Fibroblast of upper back skin (primary cell): Measurements from ENCODE around the gene RCBTB1.
A peak's percentile ranks its signal among the peaks of the same experiment; 100 is the strongest.

Source experiments
- DNase-seq: peaks from one replicate; pipeline ENCODE4 v3.0.0-alpha.2; 2013

Gene RCBTB1

GRCh38 chr13:49553888-49554287, 31.5 kb downstream of the RCBTB1 start:
- no peak for DNase-seq

GRCh38 chr13:49550942-49551644, 34.3 kb downstream of the RCBTB1 start:
- DNase-seq, result no peak

GRCh38 chr13:49549289-49549688, 36.1 kb downstream of the RCBTB1 start:
- DNase-seq, result no peak

DNA sequence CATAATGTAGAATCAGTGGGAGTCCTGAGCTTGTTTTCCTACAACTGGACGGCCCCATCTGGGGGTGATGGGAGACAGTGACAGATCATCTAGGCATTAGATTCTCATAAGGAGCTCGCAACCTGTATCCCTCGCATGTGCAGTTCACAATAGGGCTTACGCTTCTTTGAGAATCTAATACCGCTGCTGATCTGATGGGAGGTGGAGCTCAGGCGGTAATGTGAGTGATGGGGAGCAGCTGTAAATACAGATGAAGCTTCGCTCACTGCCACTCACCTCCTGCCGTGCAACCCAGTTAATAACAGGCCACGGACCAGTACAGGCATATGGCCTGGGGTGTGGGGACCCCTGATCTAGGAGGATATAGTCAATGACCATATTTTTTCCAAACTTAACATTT, 38.8 kb downstream of the RCBTB1 start:
- no peak for DNase-seq

DNA sequence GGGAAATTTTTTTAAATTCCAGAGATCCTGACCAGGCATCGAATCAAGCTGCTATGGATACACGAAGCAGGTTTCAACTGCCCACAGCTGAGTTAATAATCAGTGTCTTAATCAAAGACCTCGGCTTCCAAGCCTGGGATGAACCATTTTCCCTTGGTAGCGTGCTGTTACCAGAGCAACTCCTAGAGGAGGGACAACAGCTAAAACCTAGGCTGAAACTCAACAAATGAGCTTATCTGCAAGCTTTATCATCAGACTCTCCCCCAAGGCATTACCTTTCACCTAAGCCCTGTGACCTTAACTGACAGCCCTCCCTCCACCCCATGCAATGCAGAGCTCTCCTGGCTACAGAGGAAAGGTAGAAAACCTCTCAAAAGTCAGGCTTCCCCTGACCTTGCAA, 39.7 kb downstream of the RCBTB1 start:
- no peak for DNase-seq

- DNase-seq, result no peak
Measured at GRCh38 chr13:49543656-49544055, 41.7 kb downstream of the RCBTB1 start.

GRCh38 chr13:49540552-49540951, 44.8 kb downstream of the RCBTB1 start:
- DNase-seq, result no peak

DNA sequence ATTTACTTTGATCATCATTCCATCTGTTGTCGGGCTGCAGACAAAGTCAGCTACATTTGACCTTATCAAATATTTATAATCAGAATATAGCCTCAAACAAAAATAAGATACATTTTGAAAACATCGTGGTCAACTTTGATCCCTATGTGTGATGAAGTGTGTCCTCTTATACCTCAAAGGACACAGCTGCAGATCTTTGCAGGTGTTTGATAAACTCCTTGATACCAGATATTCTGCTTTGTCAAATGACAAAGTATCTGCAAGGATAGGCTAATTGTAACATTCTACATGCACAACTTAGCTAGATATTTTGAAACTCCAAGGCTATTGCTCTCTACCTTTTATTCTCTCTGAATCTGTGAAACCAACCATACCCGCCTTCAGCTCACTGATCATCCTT, 45.6 kb downstream of the RCBTB1 start:
- DNase-seq, result no peak

GRCh38 chr13:49539313-49539712, 46.0 kb downstream of the RCBTB1 start:
- DNase-seq, result peak; percentile 5

DNA sequence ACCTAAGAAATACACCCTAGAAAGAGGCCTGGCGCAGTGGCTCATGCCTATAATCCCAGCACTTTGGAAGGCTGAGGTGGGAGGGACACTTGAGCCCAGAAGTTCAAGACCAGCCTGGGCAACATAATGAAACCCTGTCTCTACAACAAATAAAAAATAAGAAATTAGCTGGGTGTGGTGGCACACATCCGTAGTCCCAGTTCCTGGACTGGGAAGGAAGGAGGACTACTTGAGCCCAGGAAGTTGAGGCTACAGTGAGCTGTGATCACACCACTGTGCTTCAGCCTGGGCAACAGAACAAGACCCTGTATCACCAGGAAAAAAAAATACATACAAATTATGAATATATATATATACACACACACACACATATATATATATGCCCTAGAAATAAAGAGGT, 47.0 kb downstream of the RCBTB1 start:
- DNase-seq, result no peak

GRCh38 chr13:49536144-49536873, 49.0 kb downstream of the RCBTB1 start:
- no peak for DNase-seq

DNA sequence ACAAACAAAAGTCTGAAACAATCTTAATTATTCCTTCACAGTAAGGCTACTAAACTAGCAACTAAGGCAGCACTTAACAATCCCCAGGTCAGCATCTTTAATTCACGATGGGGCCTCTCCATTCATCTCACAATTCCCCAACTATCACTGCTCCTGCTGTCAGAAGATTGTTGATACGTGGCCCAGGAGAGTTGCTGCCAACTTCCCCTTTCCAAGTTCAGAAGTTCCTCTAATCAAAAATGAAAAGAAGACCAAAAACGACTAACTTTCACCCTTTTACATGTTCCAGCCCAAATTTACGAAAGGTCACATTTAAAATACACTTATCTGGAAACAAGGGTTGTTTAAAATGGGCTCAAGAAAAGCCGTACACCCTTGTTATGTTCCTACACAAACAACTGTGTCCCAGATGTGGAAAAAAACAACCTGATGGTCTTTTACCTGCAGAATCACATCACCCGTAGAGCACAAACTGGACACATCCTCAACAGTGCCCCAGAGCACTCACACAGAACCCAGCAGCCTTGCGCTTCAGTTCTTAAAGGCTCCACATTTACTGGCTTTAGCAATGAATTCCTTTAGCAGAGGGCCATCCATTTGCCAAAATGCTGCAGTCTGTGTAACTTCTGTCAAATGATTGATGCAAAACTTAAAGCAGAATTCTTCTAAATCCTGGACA, 51.6 kb downstream of the RCBTB1 start:
- no peak for DNase-seq

DNA sequence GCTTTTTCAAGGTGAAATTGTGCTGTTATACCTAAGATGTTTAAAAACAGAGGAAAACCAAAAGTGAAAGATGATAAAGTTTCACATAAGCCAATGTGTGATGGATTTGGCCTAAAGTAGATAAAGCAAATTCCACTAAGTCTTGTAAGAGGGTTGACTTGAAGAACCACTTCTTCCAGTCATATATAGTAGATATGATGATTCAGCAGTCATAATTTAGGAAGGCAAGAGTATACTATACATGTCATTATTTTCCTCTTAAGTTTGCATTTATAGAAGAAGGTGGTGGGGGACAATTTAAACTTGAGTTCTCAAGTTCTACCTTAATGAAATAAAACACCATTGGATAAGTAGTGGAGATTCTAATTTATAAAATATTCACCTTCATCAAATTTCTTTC, 52.3 kb downstream of the RCBTB1 start:
- DNase-seq, result no peak

DNA sequence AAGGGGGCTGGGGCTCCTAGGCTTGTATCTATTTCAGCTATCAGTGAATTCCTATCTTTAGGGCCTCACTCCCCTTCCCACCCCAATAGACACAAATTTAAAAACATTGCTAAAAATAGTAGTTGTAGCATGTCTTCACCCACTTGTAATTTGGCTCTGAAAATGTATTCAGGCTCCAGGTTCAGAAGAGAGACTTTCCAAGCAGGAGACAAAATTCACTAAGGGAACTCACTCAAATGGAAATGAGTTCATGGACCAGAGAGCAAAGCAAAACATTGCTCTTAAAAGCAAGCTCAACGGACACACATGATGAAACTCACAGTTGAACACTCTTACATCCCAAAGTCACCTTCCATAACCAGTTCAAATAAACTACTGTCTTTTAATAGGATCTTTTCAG, 52.8 kb downstream of the RCBTB1 start:
- DNase-seq, result no peak

GRCh38 chr13:49530457-49530856, 54.9 kb downstream of the RCBTB1 start:
- no peak for DNase-seq

DNA sequence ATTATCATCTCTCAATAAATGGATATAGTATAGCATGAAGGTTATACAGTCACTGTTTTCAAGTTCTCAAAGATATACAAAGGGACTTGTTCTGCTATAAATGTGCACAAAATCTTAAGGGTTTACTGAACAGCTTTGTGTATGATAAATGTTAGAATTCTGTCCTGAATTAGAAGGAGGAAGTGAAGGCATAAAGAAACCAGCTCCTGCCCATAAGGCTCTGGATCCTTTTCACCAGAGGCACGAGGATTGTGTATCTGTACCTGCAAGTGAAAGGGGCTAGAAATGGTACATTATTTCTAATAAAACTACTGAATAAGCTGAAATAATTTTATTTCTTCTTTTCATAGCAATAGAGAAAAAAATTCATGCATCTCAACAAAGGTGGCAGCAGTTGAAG, 57.2 kb downstream of the RCBTB1 start:
- DNase-seq, result no peak

DNA sequence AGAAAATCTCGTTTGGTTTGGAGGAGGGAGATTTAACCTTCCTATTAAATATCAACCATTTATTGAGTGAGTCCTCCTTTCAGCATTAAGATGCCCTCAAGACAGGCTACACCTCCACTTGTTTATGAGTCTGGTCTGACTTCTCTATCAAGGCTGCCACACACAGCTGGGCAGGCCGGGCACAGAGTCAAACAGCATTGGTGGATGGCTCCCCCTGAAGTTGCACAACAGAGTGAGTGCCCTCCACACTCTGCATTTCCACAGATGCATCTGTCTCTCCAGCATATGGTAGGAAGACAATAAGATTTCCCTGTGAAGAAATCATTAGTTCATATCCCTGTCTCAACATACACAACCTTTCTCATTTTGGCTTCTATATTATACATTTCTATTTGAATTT, 58.2 kb downstream of the RCBTB1 start:
- no peak for DNase-seq

DNA sequence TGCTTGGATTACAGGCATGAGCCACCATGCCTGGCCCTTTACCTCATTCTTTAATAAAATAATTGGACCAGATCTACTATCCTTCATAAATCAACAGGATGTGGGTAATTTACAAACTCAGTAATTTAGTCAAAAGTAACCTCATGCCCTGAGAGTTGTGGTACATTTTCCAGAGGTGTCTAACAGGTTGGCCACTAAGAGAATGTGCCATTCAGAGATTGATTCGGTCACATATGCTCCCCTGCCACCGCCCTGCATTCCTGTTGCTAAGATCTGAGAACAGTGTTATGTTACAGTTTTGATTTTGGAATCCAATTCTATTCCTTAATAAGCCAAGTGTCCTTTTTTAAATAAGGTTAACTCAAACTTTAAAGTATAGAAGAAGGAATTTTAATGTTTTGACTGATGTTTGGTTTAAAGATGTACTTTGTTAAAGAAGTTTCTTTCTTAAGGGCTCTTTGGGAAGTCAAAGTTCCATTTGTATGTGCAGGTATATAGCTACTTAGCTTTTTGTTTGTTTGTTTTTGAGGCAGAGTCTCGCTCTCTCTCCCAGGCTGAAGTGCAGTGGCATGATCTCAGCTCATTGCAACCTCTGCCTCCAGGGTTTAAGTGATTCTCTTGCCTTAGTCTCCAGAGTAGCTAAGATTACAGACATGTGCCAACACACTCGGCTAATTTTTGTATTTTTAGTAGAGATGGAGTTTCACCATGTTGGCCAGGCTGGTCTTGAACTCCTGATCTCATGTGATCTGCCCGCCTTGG, 60.4 kb downstream of the RCBTB1 start:
- no peak for DNase-seq

- no peak for DNase-seq
Measured at GRCh38 chr13:49521224-49521623, 64.1 kb downstream of the RCBTB1 start.

DNA sequence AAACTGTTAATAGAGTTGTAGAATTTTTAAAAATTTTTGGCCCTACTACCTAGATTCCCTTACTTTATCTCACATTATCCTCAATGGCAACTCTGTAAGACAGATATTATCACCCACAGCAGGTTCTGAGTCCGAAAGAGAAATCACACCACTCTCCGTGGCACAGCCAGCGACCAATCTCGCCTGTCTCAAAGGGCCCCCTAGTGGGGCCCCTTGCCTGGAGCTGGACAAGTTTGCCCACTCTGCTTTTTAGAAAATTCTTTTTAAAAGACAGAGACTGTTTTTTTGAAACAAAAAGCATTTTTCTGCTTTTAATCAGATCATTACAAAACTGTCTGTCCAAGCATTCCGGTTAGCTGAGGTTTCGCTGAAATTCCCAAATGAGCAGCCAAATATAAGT, 67.9 kb downstream of the RCBTB1 start:
- no peak for DNase-seq

DNA sequence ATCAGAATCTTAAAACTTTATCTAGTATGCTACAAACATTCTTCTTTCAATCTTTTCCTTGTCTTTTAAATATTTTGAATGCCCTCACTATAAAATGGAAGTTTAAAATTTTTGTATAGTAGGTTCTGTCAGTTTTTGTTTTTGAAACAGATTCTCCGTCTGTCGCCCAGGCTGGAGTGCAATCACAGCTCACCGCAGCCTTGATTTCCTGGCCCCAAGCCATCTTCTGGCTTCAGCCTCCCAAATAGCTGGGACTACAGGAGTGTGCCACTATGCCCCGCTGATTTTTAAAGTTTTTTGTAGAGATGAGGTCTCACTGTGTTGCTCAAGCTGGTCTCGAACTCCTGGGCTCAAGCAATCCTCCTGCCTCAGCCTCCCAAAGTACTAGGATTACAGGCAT, 68.9 kb downstream of the RCBTB1 start:
- no peak for DNase-seq

- DNase-seq, result no peak
Measured at GRCh38 chr13:49512578-49512977, 72.8 kb downstream of the RCBTB1 start.

GRCh38 chr13:49503951-49504350, 81.4 kb downstream of the RCBTB1 start:
- DNase-seq, result no peak
